DND-41 (cell line): ENCODE data around the gene UPF1.

ENCODE experiments used
- ATAC-seq: fragments of 200-7000 bp; cut with Tn5 transposase; 3 replicates; pipeline ENCODE4 v1.9.1; 2021; ENCODE audit warnings: low read depth; ENCODE audit not compliant: insufficient read depth
- DNase-seq: peaks from one replicate; pipeline ENCODE4 v3.0.0-alpha.2; 2020
- H2AFZ ChIP-seq: 2 replicates; pipeline ENCODE4 v1.6.0; 2012; ENCODE audit warnings: low read depth, low read length
- H3K27ac ChIP-seq: 2 replicates; pipeline ENCODE4 v1.5.1; 2012; ENCODE audit warnings: low read length, inconsistent platforms
- H3K27me3 ChIP-seq: fragments of 200-600 bp; sonication (generic); 2 replicates; pipeline ENCODE4 v1.6.0; 2012; ENCODE audit warnings: low read length, mild to moderate bottlenecking, inconsistent platforms; ENCODE audit not compliant: insufficient read depth, poor library complexity
- H3K36me3 ChIP-seq: 2 replicates; pipeline ENCODE4 v1.5.1; 2012; ENCODE audit warnings: low read length, inconsistent platforms; ENCODE audit not compliant: insufficient read depth
- H3K4me1 ChIP-seq: 2 replicates; pipeline ENCODE4 v1.5.1; 2012; ENCODE audit warnings: mild to moderate bottlenecking, low read length; ENCODE audit not compliant: insufficient read depth
- H3K4me2 ChIP-seq: 2 replicates; pipeline ENCODE4 v1.6.0; 2012; ENCODE audit warnings: mild to moderate bottlenecking, moderate library complexity, low read length, inconsistent platforms; ENCODE audit not compliant: insufficient read depth
- H3K4me3 ChIP-seq, 2 experiments: fragments of 200-600 bp in 1 of 2; shearing (Covaris generic) in 1 of 2; 2 replicates each; pipeline ENCODE4 v1.5.1; 2012 to 2016; ENCODE audit warnings: inconsistent platforms in 2 of 2, low read length in 2 of 2, mild to moderate bottlenecking in 2 of 2, low read depth in 1 of 2, moderate library complexity in 1 of 2
- H3K79me2 ChIP-seq: 2 replicates; pipeline ENCODE4 v1.6.0; 2012; ENCODE audit warnings: low read length, inconsistent platforms; ENCODE audit not compliant: insufficient read depth
- H3K9ac ChIP-seq: 2 replicates; pipeline ENCODE4 v1.6.0; 2012; ENCODE audit warnings: low read depth, mild to moderate bottlenecking, inconsistent platforms, low read length, moderate library complexity
- H3K9me3 ChIP-seq: 2 replicates; pipeline ENCODE4 v1.5.1; 2012; ENCODE audit warnings: low read length, moderate library complexity, mild to moderate bottlenecking, inconsistent platforms; ENCODE audit not compliant: insufficient read depth, severe bottlenecking
- H4K20me1 ChIP-seq: 2 replicates; pipeline ENCODE4 v1.6.0; 2012; ENCODE audit warnings: low read length; ENCODE audit not compliant: insufficient read depth
- EZH2 ChIP-seq: IDR thresholded peaks from 3 replicates; pipeline ENCODE4 v1.6.1; 2012; ENCODE audit warnings: borderline replicate concordance, low read depth, mild to moderate bottlenecking, moderate library complexity, low read length, inconsistent platforms; ENCODE audit not compliant: severe bottlenecking
- TF ChIP-seq, protein P1 (sequence below): IDR thresholded peaks from 2 replicates; pipeline ENCODE4 v1.5.1; 2012; ENCODE audit warnings: borderline replicate concordance, low read length, moderate library complexity, mild to moderate bottlenecking; ENCODE audit not compliant: poor library complexity, severe bottlenecking; ENCODE audit errors: extremely low read depth

UPF1 gene

GRCh38 chr19:18794692-18795091 lies 37.1 kb upstream of the UPF1 start:
- no peak overlapping the region for H3K4me2 ChIP-seq
- H3K9ac ChIP-seq: no peak overlapping the region
- no peak overlapping the region for H3K4me3 ChIP-seq
- H3K79me2 ChIP-seq: no peaks in the 10 kb centered on the region
- TF ChIP-seq, protein P1, sequence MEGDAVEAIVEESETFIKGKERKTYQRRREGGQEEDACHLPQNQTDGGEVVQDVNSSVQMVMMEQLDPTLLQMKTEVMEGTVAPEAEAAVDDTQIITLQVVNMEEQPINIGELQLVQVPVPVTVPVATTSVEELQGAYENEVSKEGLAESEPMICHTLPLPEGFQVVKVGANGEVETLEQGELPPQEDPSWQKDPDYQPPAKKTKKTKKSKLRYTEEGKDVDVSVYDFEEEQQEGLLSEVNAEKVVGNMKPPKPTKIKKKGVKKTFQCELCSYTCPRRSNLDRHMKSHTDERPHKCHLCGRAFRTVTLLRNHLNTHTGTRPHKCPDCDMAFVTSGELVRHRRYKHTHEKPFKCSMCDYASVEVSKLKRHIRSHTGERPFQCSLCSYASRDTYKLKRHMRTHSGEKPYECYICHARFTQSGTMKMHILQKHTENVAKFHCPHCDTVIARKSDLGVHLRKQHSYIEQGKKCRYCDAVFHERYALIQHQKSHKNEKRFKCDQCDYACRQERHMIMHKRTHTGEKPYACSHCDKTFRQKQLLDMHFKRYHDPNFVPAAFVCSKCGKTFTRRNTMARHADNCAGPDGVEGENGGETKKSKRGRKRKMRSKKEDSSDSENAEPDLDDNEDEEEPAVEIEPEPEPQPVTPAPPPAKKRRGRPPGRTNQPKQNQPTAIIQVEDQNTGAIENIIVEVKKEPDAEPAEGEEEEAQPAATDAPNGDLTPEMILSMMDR: no peak
- no peak for TF ChIP-seq EZH2
- H3K27me3 ChIP-seq: no peaks in the 10 kb centered on the region
- no peak for ATAC-seq
- DNase-seq: no peak
- H3K9me3 ChIP-seq: no peaks in the 10 kb centered on the region
- no peaks in the 10 kb centered on the region for H3K4me1 ChIP-seq
- no peaks in the 10 kb centered on the region for H3K36me3 ChIP-seq
- no peak overlapping the region for H2AFZ ChIP-seq
- H3K27ac ChIP-seq: no peak overlapping the region
- no peaks in the 10 kb centered on the region for H4K20me1 ChIP-seq

- no peak for DNase-seq
- H3K79me2 ChIP-seq: no peaks in the 10 kb centered on the region
- no peak overlapping the region for H3K9ac ChIP-seq
- H3K27me3 ChIP-seq: no peaks in the 10 kb centered on the region
- TF ChIP-seq, protein P1: no peak
- no peak for TF ChIP-seq EZH2
- no peak for ATAC-seq
- H4K20me1 ChIP-seq: no peaks in the 10 kb centered on the region; the same call in 1 of the 2 replicates
- no peaks in the 10 kb centered on the region for H3K4me1 ChIP-seq
- no peaks in the 10 kb centered on the region for H3K9me3 ChIP-seq
- H3K4me2 ChIP-seq: no peak overlapping the region
- H3K27ac ChIP-seq: no peak overlapping the region
- no peak overlapping the region for H2AFZ ChIP-seq
- no peaks in the 10 kb centered on the region for H3K36me3 ChIP-seq
- no peak overlapping the region for H3K4me3 ChIP-seq
Measured at GRCh38 chr19:18795540-18795939, 36.2 kb upstream of the UPF1 start.

DNA sequence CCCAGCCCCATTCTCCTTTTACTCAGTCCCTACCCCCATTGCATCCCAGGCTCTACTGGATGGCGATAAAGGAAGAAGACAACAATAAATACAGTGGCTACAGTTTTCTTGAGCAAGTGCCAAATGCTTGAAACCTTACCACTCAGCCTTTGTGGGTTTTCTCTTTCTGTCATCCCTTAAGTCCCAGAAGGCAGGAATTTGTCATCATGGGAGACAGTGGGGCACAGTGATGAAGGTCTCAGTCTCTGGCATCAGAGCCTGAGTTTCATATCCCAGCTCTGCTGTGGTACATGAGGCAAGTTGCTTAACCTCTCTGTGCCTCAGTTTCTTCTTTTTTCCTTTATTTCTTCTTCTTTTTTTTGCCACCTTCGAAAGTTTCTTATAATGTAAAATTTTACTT lies 35.5 kb upstream of the UPF1 start:
- H3K4me3 ChIP-seq: no peak overlapping the region
- ATAC-seq: no peak
- no peak overlapping the region for H2AFZ ChIP-seq
- H4K20me1 ChIP-seq: no peaks in the 10 kb centered on the region; the same call in 1 of the 2 replicates
- no peaks in the 10 kb centered on the region for H3K36me3 ChIP-seq
- DNase-seq: no peak
- no peaks in the 10 kb centered on the region for H3K4me1 ChIP-seq
- H3K27me3 ChIP-seq: no peaks in the 10 kb centered on the region
- no peak overlapping the region for H3K27ac ChIP-seq
- no peaks in the 10 kb centered on the region for H3K79me2 ChIP-seq
- H3K9me3 ChIP-seq: no peaks in the 10 kb centered on the region
- no peak overlapping the region for H3K9ac ChIP-seq
- H3K4me2 ChIP-seq: no peak overlapping the region
- TF ChIP-seq, protein P1: no peak
- no peak for TF ChIP-seq EZH2
